HCT116 (cell line): ENCODE results near the gene RPTOR.

Source experiments
- CEBPB ChIP-seq: IDR thresholded peaks from 2 replicates; pipeline ENCODE4 v1.6.1; 2012; ENCODE audit warnings: low read depth
- EZH2phosphoT487 ChIP-seq: fragments of 200-600 bp; IDR thresholded peaks from 2 replicates; pipeline ENCODE4 v1.6.1; 2018; ENCODE audit warnings: antibody characterized with exemption, borderline replicate concordance
- POLR2A ChIP-seq: IDR thresholded peaks from 2 replicates; pipeline ENCODE4 v1.7.0; 2011; ENCODE audit warnings: borderline replicate concordance; ENCODE audit not compliant: insufficient read depth, insufficient read length; ENCODE audit errors: extremely low read depth
- POLR2AphosphoS5 ChIP-seq: IDR thresholded peaks from 2 replicates; pipeline ENCODE4 v1.6.1; 2011; ENCODE audit warnings: mild to moderate bottlenecking, low read depth, low read length, moderate library complexity
- RAD21 ChIP-seq: IDR thresholded peaks from 2 replicates; pipeline ENCODE4 v1.6.1; 2012; ENCODE audit warnings: low read depth, mild to moderate bottlenecking
- ZFX ChIP-seq: fragments of 450-650 bp; IDR thresholded peaks from 2 replicates; pipeline ENCODE4 v1.6.1; 2017
- TF ChIP-seq, protein P1 (sequence below): IDR thresholded peaks from 2 replicates; pipeline ENCODE4 v1.6.1; 2012
- TF ChIP-seq, protein P2 (sequence below): IDR thresholded peaks from 2 replicates; pipeline ENCODE4 v1.6.1; 2012
- TF ChIP-seq, protein P3 (sequence below), 3 experiments: fragments of 200-600 bp in 1 of 3; sonication (generic) in 1 of 3; IDR thresholded peaks in 2 of 3; conservative IDR thresholded peaks in 1 of 3; 2 replicates each; pipeline ENCODE4 v1.5.1; 2012 to 2017; ENCODE audit warnings: low read depth in 2 of 3, low read length in 2 of 3, antibody characterized with exemption in 1 of 3, borderline replicate concordance in 1 of 3, control low read depth in 1 of 3, mild to moderate bottlenecking in 1 of 3, mixed read lengths in 1 of 3, mixed run types in 1 of 3, moderate library complexity in 1 of 3; ENCODE audit not compliant: insufficient read depth in 1 of 3

DNA sequence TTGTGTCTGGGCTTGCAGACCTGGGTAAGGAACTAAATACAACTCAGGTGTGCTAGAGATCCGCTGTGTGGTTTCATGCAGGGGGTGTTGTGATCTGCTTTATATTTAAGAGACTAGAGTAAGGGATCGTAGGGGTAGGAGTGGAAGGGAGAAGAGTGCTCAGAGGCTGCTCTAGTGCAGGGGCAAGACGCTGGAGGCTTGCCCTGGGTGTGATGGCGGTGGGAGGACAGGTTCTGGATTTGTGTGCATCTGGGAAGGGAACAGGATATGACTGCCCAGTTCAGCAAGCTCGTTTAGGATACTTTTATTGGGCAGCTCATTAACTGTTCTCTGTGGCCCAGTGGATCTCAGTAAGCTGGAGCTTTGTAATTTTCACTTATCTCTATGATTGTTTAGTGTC, 47.6 kb downstream of the RPTOR start:
- TF ChIP-seq, protein P1, sequence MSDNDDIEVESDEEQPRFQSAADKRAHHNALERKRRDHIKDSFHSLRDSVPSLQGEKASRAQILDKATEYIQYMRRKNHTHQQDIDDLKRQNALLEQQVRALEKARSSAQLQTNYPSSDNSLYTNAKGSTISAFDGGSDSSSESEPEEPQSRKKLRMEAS, result no peak
- TF ChIP-seq CEBPB, result no peak
- TF ChIP-seq, protein P2, sequence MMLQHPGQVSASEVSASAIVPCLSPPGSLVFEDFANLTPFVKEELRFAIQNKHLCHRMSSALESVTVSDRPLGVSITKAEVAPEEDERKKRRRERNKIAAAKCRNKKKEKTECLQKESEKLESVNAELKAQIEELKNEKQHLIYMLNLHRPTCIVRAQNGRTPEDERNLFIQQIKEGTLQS, result no peak
- TF ChIP-seq ZFX, result 0 out of 2 replicates have a peak, but pooled peaks have one; percentile 10
- no peak for TF ChIP-seq EZH2phosphoT487
- TF ChIP-seq POLR2A, result no peak
- TF ChIP-seq POLR2AphosphoS5, result no peak
- TF ChIP-seq, protein P3, sequence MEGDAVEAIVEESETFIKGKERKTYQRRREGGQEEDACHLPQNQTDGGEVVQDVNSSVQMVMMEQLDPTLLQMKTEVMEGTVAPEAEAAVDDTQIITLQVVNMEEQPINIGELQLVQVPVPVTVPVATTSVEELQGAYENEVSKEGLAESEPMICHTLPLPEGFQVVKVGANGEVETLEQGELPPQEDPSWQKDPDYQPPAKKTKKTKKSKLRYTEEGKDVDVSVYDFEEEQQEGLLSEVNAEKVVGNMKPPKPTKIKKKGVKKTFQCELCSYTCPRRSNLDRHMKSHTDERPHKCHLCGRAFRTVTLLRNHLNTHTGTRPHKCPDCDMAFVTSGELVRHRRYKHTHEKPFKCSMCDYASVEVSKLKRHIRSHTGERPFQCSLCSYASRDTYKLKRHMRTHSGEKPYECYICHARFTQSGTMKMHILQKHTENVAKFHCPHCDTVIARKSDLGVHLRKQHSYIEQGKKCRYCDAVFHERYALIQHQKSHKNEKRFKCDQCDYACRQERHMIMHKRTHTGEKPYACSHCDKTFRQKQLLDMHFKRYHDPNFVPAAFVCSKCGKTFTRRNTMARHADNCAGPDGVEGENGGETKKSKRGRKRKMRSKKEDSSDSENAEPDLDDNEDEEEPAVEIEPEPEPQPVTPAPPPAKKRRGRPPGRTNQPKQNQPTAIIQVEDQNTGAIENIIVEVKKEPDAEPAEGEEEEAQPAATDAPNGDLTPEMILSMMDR (IDR thresholded peaks at IDR 0.05 in 2 of 3, conservative IDR thresholded peaks at IDR 0.05 in 1 of 3; ENCODE audit: borderline replicate concordance in 1 of 3, insufficient read depth in 1 of 3, low read depth in 2 of 3, low read length in 2 of 3), result no peak
- TF ChIP-seq RAD21, result no peak
